ENCODE data around the gene RPL3.
"Not testable (repeated sequence)": the region's sequence is repeated elsewhere in the genome, so short reads cannot be mapped to it uniquely, and the experiment has no call there.

Gene RPL3

GRCh38 chr22:39319284-39320022 lies at the start of gene RPL3:
Gene RPL3, minus strand, starts transcription at chr22:39319623. Its CDS starts 26 bp downstream, at chr22:39319597.
- DNase-seq (ENCODE audit: low read depth) = peak; percentile 98

- DNase-seq (ENCODE audit: low read depth) = no peak
Measured at GRCh38 chr22:39369186-39369585, 49.8 kb upstream of the RPL3 start.

GRCh38 chr22:39368461-39368911 lies 49.1 kb upstream of the RPL3 start:
- DNase-seq (ENCODE audit: low read depth) = no peak

- DNase-seq (ENCODE audit: low read depth) = no peak
Measured at GRCh38 chr22:39367035-39367434, 47.6 kb upstream of the RPL3 start.

GRCh38 chr22:39365492-39365780 lies 46.0 kb upstream of the RPL3 start:
- DNase-seq (ENCODE audit: low read depth) = no peak

- no peak for DNase-seq (ENCODE audit: low read depth)
Measured at GRCh38 chr22:39364714-39365491, 45.5 kb upstream of the RPL3 start.

GRCh38 chr22:39363751-39364515 lies 44.5 kb upstream of the RPL3 start:
- no peak for DNase-seq (ENCODE audit: low read depth)

- no peak for DNase-seq (ENCODE audit: low read depth)
Measured at GRCh38 chr22:39362932-39363331, 43.5 kb upstream of the RPL3 start.

- no peak for DNase-seq (ENCODE audit: low read depth)
Measured at GRCh38 chr22:39362271-39362670, 42.8 kb upstream of the RPL3 start.

- DNase-seq (ENCODE audit: low read depth) = no peak
Measured at GRCh38 chr22:39361496-39361895, 42.1 kb upstream of the RPL3 start.

- no peak for DNase-seq (ENCODE audit: low read depth)
Measured at GRCh38 chr22:39360674-39361413, 41.4 kb upstream of the RPL3 start.

- DNase-seq (ENCODE audit: low read depth) = no peak
Measured at GRCh38 chr22:39360242-39360641, 40.8 kb upstream of the RPL3 start.

- no peak for DNase-seq (ENCODE audit: low read depth)
Measured at GRCh38 chr22:39359659-39360195, 40.3 kb upstream of the RPL3 start.

GRCh38 chr22:39358197-39358596 lies 38.8 kb upstream of the RPL3 start:
- not testable (repeated sequence) for DNase-seq (ENCODE audit: low read depth)

- not testable (repeated sequence) for DNase-seq (ENCODE audit: low read depth)
Measured at GRCh38 chr22:39357110-39358108, 38.0 kb upstream of the RPL3 start.

GRCh38 chr22:39356464-39356863 lies 37.0 kb upstream of the RPL3 start:
- DNase-seq (ENCODE audit: low read depth) = no peak

GRCh38 chr22:39355805-39356204 lies 36.4 kb upstream of the RPL3 start:
- not testable (repeated sequence) for DNase-seq (ENCODE audit: low read depth)

- no peak for DNase-seq (ENCODE audit: low read depth)
Measured at GRCh38 chr22:39355080-39355479, 35.7 kb upstream of the RPL3 start.

GRCh38 chr22:39353346-39353745 lies 33.9 kb upstream of the RPL3 start:
- no peak for DNase-seq (ENCODE audit: low read depth)

GRCh38 chr22:39352306-39352891 lies 33.0 kb upstream of the RPL3 start:
- no peak for DNase-seq (ENCODE audit: low read depth)
